Stimulated activated CD8-positive, alpha-beta memory T cell treated with anti-CD3 and anti-CD28 coated beads, Interleukin-4, amount 100 ng/mL, for 48 hours (primary cell): ENCODE data around the gene IPO5.
A peak's percentile ranks its signal among the peaks of the same experiment; 100 is the strongest.
"Not testable (repeated sequence)": the region's sequence is repeated elsewhere in the genome, so short reads cannot be mapped to it uniquely, and the experiment has no call there.

Experiments
- DNase-seq: peaks from one replicate; pipeline ENCODE4 v3.0.0-alpha.2; 2020

IPO5 gene

GRCh38 chr13:97951376-97951775 is 2.1 kb upstream of the IPO5 start:
- DNase-seq = no peak

GRCh38 chr13:97952831-97953230 is 644 bp upstream of the IPO5 start:
- DNase-seq = not testable (repeated sequence)

GRCh38 chr13:97961340-97961739 is 7.9 kb downstream of the IPO5 start:
- no peak for DNase-seq

GRCh38 chr13:97962887-97963286 is 9.4 kb downstream of the IPO5 start:
- no peak for DNase-seq

GRCh38 chr13:97967226-97967625 is 13.8 kb downstream of the IPO5 start:
- no peak for DNase-seq

GRCh38 chr13:97967948-97968347 is 14.5 kb downstream of the IPO5 start:
- no peak for DNase-seq

- no peak for DNase-seq
These were observed 18.0 kb downstream of the IPO5 start for GRCh38 chr13:97971519-97971918.

- DNase-seq = no peak
These were observed 21.3 kb downstream of the IPO5 start for GRCh38 chr13:97974773-97975172.

- DNase-seq = no peak
These were observed 21.9 kb downstream of the IPO5 start for GRCh38 chr13:97975280-97975847.

GRCh38 chr13:97975848-97976609 is 22.6 kb downstream of the IPO5 start:
- peak; percentile 89 for DNase-seq

- peak; percentile 44 for DNase-seq
These were observed 23.4 kb downstream of the IPO5 start for GRCh38 chr13:97976610-97977521.

GRCh38 chr13:97977982-97978381 is 24.5 kb downstream of the IPO5 start:
- DNase-seq = no peak

GRCh38 chr13:97978651-97979050 is 25.2 kb downstream of the IPO5 start:
- no peak for DNase-seq

GRCh38 chr13:97979051-97979450 is 25.6 kb downstream of the IPO5 start:
- no peak for DNase-seq

GRCh38 chr13:97979556-97979955 is 26.1 kb downstream of the IPO5 start:
- no peak for DNase-seq

- DNase-seq = no peak
These were observed 28.8 kb downstream of the IPO5 start for GRCh38 chr13:97982286-97982685.

GRCh38 chr13:97986835-97987234 is 33.4 kb downstream of the IPO5 start:
- DNase-seq = no peak

- DNase-seq = no peak
These were observed 46.2 kb downstream of the IPO5 start for GRCh38 chr13:97999653-98000052.

GRCh38 chr13:98004107-98004506 is 50.6 kb downstream of the IPO5 start:
- DNase-seq = no peak

- not testable (repeated sequence) for DNase-seq
These were observed 51.5 kb downstream of the IPO5 start for GRCh38 chr13:98004997-98005396.

- DNase-seq = no peak
These were observed 53.5 kb downstream of the IPO5 start for GRCh38 chr13:98007001-98007400.

- DNase-seq = no peak
These were observed 59.8 kb downstream of the IPO5 start for GRCh38 chr13:98013241-98013640.

GRCh38 chr13:98014766-98015165 is 61.3 kb downstream of the IPO5 start:
- DNase-seq = no peak

- DNase-seq = no peak
These were observed 64.8 kb downstream of the IPO5 start for GRCh38 chr13:98018293-98018692.
